ENCODE data around the gene ARHGEF9.

Gene ARHGEF9

GRCh38 chrX:63679432-63679831, 105.6 kb downstream of the ARHGEF9 start:
- TF ChIP-seq, protein P1, sequence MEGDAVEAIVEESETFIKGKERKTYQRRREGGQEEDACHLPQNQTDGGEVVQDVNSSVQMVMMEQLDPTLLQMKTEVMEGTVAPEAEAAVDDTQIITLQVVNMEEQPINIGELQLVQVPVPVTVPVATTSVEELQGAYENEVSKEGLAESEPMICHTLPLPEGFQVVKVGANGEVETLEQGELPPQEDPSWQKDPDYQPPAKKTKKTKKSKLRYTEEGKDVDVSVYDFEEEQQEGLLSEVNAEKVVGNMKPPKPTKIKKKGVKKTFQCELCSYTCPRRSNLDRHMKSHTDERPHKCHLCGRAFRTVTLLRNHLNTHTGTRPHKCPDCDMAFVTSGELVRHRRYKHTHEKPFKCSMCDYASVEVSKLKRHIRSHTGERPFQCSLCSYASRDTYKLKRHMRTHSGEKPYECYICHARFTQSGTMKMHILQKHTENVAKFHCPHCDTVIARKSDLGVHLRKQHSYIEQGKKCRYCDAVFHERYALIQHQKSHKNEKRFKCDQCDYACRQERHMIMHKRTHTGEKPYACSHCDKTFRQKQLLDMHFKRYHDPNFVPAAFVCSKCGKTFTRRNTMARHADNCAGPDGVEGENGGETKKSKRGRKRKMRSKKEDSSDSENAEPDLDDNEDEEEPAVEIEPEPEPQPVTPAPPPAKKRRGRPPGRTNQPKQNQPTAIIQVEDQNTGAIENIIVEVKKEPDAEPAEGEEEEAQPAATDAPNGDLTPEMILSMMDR (IDR thresholded peaks at IDR 0.05; ENCODE audit: low read depth, low read length): no peak
- H3K4me3 ChIP-seq (replicated peaks in 1 of 2; ENCODE audit: low read depth in 2 of 2, low read length in 2 of 2): no peak overlapping the region
- no peak for DNase-seq (ENCODE audit: low read depth in 2 of 2)

DNA sequence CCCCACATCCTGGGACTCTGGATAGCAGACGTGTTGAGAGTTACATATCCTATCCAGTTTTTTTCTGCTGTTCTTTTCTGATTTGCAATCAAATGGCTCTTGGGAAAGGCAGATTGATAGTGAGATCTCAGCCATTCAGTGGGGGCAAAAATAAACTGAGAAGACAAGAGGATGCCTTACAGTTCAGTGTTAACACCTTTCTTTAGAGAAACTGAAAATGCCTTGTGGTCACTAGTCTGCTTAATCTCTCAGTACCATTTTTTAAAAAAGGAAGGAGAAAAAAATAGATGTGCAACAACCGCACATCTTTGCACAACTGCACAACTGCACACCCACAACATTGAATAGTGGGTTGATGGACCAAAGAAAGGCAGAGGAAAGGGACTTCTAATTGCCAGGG, 109.3 kb downstream of the ARHGEF9 start:
- no peak for DNase-seq (ENCODE audit: low read depth in 2 of 2)
- TF ChIP-seq, protein P1 (IDR thresholded peaks at IDR 0.05; ENCODE audit: low read depth, low read length): no peak
- H3K4me3 ChIP-seq (replicated peaks in 1 of 2; ENCODE audit: low read depth in 2 of 2, low read length in 2 of 2): no peak overlapping the region

- no peak for DNase-seq (ENCODE audit: low read depth in 2 of 2)
- TF ChIP-seq, protein P1 (IDR thresholded peaks at IDR 0.05; ENCODE audit: low read depth, low read length): no peak
- no peak overlapping the region for H3K4me3 ChIP-seq (replicated peaks in 1 of 2; ENCODE audit: low read depth in 2 of 2, low read length in 2 of 2)
These were observed 111.1 kb downstream of the ARHGEF9 start for GRCh38 chrX:63673896-63674295.

DNA sequence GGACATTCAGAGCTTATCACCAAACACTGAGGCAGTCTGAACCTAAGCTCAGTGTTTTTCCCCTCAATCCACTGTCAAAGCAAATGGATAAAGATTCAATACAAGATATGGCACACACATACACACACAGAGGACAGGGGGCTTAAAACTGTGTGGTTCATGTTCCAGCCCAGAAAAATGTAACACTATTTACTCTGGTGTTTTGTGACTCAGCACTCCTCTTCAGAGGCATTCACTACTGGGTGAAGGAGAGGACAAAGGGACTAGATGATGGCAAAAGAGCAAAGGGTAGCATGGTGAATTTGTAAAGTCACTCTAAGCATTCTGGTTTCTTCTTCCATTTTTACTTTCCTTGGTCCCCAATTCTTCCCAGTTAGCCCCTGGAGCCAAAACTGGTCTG, 120.3 kb downstream of the ARHGEF9 start:
- DNase-seq (ENCODE audit: low read depth in 2 of 2): peak in 1 of 2 donors; percentile 18
- TF ChIP-seq, protein P1 (IDR thresholded peaks at IDR 0.05; ENCODE audit: low read depth, low read length): no peak
- H3K4me3 ChIP-seq (replicated peaks in 1 of 2; ENCODE audit: low read depth in 2 of 2, low read length in 2 of 2): no peak overlapping the region

DNA sequence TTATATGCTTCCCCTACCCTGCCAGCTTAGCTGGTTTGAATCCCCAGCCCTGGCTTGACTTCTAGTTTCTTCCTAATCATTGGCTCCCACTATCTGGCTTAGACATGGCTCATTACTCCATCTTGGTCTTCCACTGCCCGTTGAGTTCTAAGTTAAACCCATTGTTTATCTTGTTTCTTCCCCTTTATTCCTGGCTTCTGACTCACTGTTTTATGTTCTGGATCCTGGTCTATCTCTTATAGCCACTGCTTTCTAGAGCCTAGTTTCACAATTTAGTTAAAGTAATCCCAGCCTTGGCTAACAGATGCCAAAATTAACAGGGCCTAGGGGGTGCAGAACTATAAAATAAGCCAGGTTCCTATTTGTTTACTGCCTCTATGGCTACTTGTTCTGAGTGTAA, 120.9 kb downstream of the ARHGEF9 start:
- TF ChIP-seq, protein P1 (IDR thresholded peaks at IDR 0.05; ENCODE audit: low read depth, low read length): no peak
- no peak overlapping the region for H3K4me3 ChIP-seq (replicated peaks in 1 of 2; ENCODE audit: low read depth in 2 of 2, low read length in 2 of 2)
- peak; percentile 11 to 41 for DNase-seq (ENCODE audit: low read depth in 2 of 2)

GRCh38 chrX:63661676-63662075, 123.3 kb downstream of the ARHGEF9 start:
- peak in 1 of 2 donors; percentile 10 for DNase-seq (ENCODE audit: low read depth in 2 of 2)
- TF ChIP-seq, protein P1 (IDR thresholded peaks at IDR 0.05; ENCODE audit: low read depth, low read length): no peak
- H3K4me3 ChIP-seq (replicated peaks in 1 of 2; ENCODE audit: low read depth in 2 of 2, low read length in 2 of 2): no peak overlapping the region

GRCh38 chrX:63658920-63659319, 126.1 kb downstream of the ARHGEF9 start:
- H3K4me3 ChIP-seq (replicated peaks in 1 of 2; ENCODE audit: low read depth in 2 of 2, low read length in 2 of 2): no peak overlapping the region
- DNase-seq (ENCODE audit: low read depth in 2 of 2): peak; percentile 24 to 58
- TF ChIP-seq, protein P1 (IDR thresholded peaks at IDR 0.05; ENCODE audit: low read depth, low read length): no peak
